PFSK-1 (cell line): ENCODE data around the gene RPL32.
A peak's percentile ranks its signal among the peaks of the same experiment; 100 is the strongest.

Experiments used
- FOXP2 ChIP-seq: optimal IDR thresholded peaks from 2 replicates; pipeline ENCODE3; 2011; ENCODE audit warnings: borderline replicate concordance, control low read depth, inconsistent platforms; ENCODE audit not compliant: insufficient read depth; ENCODE audit errors: extremely low read length, extremely low read depth
- POLR2AphosphoS5 ChIP-seq: IDR thresholded peaks from 2 replicates; pipeline ENCODE4 v1.6.1; 2012; ENCODE audit warnings: low read depth, mild to moderate bottlenecking, control low read depth, low read length, moderate library complexity
- SIN3A ChIP-seq: IDR thresholded peaks from 2 replicates; pipeline ENCODE4 v1.6.1; 2012; ENCODE audit warnings: mild to moderate bottlenecking, low read length, moderate library complexity, borderline replicate concordance; ENCODE audit not compliant: insufficient read depth
- TAF1 ChIP-seq: IDR thresholded peaks from 2 replicates; pipeline ENCODE4 v1.6.1; 2012; ENCODE audit warnings: low read length, control low read depth, borderline replicate concordance; ENCODE audit not compliant: insufficient read depth
- TF ChIP-seq, protein P1 (sequence below), 2 experiments: IDR thresholded peaks; 2 replicates each; pipeline versions ENCODE4 v1.6.1 to v1.8.0; 2011 to 2012; ENCODE audit warnings: low read depth in 2 of 2, low read length in 2 of 2, control low read depth in 1 of 2, inconsistent platforms in 1 of 2, mild to moderate bottlenecking in 1 of 2, moderate library complexity in 1 of 2; ENCODE audit not compliant: insufficient read depth in 1 of 2

RPL32 gene

DNA sequence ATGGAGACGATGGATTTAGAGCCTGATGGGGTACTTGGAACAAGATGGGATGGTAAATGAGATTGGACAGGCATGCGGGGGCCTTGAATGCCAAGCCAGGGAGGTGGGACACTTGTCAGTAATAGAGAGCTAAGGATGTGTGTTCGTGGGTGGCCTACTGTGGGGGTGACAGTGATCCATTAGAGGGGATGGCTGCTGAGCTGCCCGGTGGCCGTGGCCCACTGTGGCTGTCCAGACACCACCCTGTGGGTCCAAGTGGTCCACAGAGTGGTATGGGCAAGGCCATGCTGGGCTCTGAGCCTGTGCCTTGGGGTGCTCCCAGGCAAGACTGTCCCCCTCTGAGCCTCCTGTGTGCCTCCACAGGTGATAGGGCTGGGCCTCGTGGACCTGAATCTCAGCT lies 27.4 kb downstream of the RPL32 start:
- TF ChIP-seq POLR2AphosphoS5 = no peak
- TF ChIP-seq, protein P1, sequence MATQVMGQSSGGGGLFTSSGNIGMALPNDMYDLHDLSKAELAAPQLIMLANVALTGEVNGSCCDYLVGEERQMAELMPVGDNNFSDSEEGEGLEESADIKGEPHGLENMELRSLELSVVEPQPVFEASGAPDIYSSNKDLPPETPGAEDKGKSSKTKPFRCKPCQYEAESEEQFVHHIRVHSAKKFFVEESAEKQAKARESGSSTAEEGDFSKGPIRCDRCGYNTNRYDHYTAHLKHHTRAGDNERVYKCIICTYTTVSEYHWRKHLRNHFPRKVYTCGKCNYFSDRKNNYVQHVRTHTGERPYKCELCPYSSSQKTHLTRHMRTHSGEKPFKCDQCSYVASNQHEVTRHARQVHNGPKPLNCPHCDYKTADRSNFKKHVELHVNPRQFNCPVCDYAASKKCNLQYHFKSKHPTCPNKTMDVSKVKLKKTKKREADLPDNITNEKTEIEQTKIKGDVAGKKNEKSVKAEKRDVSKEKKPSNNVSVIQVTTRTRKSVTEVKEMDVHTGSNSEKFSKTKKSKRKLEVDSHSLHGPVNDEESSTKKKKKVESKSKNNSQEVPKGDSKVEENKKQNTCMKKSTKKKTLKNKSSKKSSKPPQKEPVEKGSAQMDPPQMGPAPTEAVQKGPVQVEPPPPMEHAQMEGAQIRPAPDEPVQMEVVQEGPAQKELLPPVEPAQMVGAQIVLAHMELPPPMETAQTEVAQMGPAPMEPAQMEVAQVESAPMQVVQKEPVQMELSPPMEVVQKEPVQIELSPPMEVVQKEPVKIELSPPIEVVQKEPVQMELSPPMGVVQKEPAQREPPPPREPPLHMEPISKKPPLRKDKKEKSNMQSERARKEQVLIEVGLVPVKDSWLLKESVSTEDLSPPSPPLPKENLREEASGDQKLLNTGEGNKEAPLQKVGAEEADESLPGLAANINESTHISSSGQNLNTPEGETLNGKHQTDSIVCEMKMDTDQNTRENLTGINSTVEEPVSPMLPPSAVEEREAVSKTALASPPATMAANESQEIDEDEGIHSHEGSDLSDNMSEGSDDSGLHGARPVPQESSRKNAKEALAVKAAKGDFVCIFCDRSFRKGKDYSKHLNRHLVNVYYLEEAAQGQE (IDR thresholded peaks at IDR 0.05; ENCODE audit: insufficient read depth in 1 of 2, low read depth in 2 of 2, low read length in 2 of 2) = no peak
- TF ChIP-seq FOXP2 = no peak
- no peak for TF ChIP-seq SIN3A
- no peak for TF ChIP-seq TAF1

DNA sequence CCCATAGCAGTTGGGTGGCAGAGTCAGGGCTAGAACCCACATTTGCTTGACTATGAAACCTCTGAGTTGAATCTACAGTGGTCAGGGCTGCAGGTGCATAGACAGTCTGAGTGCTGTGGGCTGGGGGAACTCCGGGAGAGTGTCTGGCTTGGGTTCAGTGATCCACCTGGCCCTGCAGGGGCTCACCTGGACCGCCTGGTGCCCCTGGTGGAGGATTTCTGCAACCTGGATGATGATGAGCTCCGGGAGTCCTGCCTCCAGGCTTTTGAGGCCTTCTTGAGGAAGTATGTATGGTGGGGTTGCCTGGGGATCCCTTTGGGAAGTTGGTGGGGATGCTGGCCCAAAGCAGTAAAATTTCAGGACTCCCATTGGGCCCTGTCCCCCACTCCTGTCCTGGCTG lies 28.6 kb downstream of the RPL32 start:
- TF ChIP-seq, protein P1 (IDR thresholded peaks at IDR 0.05; ENCODE audit: insufficient read depth in 1 of 2, low read depth in 2 of 2, low read length in 2 of 2) = no peak
- no peak for TF ChIP-seq POLR2AphosphoS5
- no peak for TF ChIP-seq TAF1
- TF ChIP-seq SIN3A = no peak
- no peak for TF ChIP-seq FOXP2

DNA sequence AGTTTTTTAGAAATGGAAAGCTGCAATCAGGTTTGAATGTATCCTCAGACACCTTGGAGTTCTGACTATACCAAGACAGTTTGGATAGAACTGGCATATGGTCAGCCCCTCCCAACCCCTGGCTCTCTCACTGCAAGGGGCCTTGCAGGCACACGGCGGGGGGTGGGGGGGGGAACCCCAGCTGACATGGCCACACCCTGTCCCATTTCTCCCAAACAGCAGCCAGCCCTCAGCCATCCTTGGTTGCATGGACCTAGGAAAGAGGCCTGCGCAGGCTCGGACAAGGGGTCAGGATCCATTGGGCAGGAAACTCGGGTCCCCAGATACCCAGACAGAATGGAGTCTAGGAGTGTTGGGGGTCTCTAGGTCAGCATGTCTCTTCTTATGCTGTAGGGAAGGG lies 30.4 kb downstream of the RPL32 start:
- TF ChIP-seq SIN3A (no peak), FOXP2 (no peak), TAF1 (no peak), POLR2AphosphoS5 (no peak)
- TF ChIP-seq, protein P1 (IDR thresholded peaks at IDR 0.05; ENCODE audit: insufficient read depth in 1 of 2, low read depth in 2 of 2, low read length in 2 of 2) = no peak

GRCh38 chr3:12810013-12810780 lies 31.2 kb downstream of the RPL32 start:
- TF ChIP-seq TAF1 = no peak
- peak; percentile 23; the same call in 1 of the 2 replicates for TF ChIP-seq POLR2AphosphoS5

- no peak for TF ChIP-seq POLR2AphosphoS5
- no peak for TF ChIP-seq SIN3A
- TF ChIP-seq FOXP2 = no peak
- TF ChIP-seq TAF1 = no peak
- TF ChIP-seq, protein P1 (IDR thresholded peaks at IDR 0.05; ENCODE audit: insufficient read depth in 1 of 2, low read depth in 2 of 2, low read length in 2 of 2) = no peak
Observed at GRCh38 chr3:12809435-12809834, 31.9 kb downstream of the RPL32 start.
